IPS DF 4.7 (cell line): Measurements from ENCODE around the gene CISD1.
"Not testable (repeated sequence)": the region's sequence is repeated elsewhere in the genome, so short reads cannot be mapped to it uniquely, and the experiment has no call there.

Experiments used
- DNase-seq: peaks from one replicate; pipeline ENCODE4 v3.0.0-alpha.2; 2013; ENCODE audit warnings: low spot score; ENCODE audit errors: extremely low read depth

Gene CISD1

GRCh38 chr10:58268946-58269781, at the start of gene CISD1:
CISD1 (plus strand) TSS chr10:58269162; CDS start chr10:58269274, 112 bp downstream.
- peak; percentile 98 for DNase-seq

- no peak for DNase-seq
Observed at GRCh38 chr10:58219875-58220274, 49.1 kb upstream of the CISD1 start.

GRCh38 chr10:58220769-58221451, 48.1 kb upstream of the CISD1 start:
- no peak for DNase-seq

- no peak for DNase-seq
Observed at GRCh38 chr10:58225654-58226053, 43.3 kb upstream of the CISD1 start.

DNA sequence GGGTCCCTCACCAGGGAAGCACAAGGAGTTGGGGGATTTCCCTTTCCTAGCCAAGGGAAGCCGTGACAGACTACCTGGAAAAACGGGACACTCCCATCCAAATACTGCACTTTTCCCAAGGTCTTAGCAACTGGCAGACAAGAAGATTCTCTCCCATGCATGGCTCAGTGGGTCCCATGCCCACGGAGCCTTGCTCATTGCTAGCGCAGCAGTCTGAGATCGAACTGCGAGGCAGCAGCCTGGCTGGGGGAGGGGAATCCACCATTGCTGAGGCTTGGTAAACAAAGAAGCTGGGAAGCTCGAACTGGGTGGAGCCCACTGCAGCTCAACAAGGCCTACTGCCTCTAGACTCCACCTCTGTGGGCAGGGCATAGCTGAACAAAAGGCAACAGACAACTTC, 39.1 kb upstream of the CISD1 start:
- DNase-seq = not testable (repeated sequence)

DNA sequence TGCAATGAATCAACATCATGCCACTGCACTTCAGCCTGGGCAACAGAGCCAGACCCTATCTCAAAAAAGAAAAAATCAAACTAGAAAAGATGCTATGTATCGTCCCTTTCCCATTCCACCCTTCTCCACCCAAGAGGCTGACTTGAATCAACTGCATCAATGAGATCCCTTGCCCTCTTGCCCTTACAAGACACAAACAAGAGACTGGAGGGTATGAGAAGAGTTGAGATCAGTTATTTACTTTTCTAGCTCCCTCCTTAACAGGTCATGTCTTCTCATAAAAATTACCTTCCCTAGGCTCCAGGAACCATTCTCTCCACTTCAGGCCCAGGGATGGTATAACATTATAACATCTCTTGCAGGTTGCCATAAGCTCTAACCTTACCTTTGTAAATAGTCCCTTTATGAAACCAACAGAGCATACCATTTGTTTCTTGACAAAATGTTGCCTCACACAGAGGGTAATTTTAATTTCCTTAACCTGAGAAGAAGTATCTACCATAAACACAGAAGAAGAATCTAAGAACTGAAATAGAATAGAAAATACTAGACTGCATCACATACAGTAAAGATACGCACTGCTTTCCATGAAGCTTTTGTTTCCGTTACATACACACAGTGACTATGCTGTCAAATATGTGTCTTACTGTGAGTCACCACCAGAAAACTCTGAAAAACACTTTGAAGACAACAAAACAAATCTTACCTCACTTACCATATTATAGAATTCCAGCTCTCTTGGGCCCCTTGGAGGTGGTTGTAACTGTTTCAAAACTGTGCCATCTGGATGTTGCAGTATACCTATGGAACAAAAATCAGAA, 31.7 kb upstream of the CISD1 start:
- no peak for DNase-seq

DNA sequence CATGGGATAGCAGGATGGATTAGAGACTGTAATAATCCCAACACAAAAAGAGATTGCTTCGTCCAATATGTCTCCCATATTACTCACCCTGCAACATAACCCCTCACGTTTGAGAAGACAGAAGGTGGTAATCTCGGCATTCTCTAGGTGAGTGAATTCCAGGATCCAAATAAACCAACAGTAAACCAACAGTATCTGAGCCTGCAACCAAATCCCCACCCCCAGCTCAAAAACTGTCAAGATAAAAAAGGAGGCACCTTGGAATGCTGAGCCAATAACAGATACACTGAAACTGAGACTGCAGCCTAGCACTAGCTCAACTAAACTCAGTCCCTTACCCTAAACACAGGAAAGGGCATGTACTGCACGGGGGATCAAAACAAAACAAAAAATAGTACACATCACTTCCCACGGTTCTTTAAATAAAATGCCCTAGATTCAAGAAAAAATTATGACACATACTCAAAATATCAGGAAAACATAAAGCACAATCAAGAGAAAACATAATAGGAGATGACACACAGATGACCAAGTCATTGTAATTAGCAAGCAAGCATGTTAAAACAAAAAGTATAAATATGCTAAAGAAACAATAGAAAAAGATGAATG, 29.3 kb upstream of the CISD1 start:
- no peak for DNase-seq

GRCh38 chr10:58240531-58240930, 28.4 kb upstream of the CISD1 start:
- no peak for DNase-seq

- no peak for DNase-seq
Observed at GRCh38 chr10:58241346-58241745, 27.6 kb upstream of the CISD1 start.

DNA sequence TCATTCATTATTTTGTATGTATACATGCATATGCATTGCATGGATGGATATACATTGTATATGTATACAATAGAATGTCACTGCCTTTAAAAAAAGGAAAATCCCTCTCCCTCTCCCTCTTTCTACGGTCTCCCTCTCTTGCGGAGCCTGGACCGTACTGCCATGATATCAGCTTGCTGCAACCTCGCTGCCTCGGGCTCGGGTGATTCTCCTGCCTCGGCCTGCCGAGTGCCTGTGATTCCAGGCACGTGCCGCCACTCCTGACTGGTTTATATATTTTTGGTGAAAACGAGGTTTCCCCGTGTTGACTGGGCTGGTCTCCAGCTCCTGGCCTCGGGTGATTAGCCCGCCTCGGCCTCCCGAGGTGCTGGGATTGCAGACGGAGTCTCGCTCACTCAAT, 25.7 kb upstream of the CISD1 start:
- no peak for DNase-seq

GRCh38 chr10:58243801-58244200, 25.2 kb upstream of the CISD1 start:
- DNase-seq = not testable (repeated sequence)

DNA sequence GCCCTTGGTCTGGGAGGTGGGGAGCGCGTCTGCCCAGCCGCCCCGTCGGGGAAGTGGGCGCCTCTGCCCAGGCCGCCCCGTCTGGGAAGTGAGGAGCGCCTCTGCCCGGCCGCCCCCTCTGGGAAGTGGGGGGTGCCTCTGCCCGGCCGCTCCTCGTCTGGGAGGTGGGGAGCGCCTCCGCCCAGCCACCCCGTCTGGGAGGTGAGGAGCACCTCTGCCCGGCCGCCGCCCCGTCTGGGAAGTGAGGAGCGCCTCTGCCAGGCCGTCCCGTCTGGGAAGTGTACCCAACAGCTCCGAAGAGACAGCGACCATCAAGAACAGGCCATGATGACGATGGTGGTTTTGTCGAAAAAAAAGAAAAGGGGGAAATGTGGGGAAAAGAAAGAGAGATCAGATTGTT, 24.7 kb upstream of the CISD1 start:
- not testable (repeated sequence) for DNase-seq

DNA sequence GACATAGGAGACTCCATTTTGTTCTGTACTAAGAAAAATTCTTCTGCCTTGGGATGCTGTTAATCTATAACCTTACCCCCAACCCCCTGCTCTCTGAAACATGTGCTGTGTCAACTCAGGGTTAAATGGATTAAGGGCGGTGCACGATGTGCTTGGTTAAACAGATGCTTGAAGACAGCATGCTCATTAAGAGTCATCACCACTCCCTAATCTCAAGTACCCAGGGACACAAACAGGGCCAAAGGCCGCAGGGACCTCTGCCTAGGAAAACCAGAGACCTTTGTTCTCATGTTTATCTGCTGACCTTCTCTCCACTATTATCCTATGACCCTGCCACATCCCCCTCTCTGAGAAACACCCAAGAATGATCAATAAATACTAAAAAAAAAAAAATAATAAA, 24.3 kb upstream of the CISD1 start:
- DNase-seq = not testable (repeated sequence)

DNA sequence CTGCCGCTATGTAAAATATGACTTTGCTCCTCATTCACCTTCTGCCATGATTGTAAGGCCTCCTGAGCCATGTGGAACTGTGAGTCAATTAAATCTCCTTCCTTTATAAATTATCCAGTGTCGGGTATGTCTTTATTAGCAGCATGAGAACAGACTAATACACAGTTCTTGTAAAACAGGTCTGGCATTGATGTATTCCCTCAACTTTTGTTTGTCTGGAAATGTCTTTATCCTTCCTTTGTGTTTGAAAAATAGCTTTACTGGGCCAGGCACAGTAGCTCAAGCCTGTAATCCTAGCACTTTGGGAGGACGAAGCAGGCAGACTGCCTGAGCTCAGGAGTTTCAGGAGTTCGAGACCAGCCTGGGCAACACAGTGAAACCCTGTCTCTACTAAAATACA, 15.8 kb upstream of the CISD1 start:
- DNase-seq = no peak

DNA sequence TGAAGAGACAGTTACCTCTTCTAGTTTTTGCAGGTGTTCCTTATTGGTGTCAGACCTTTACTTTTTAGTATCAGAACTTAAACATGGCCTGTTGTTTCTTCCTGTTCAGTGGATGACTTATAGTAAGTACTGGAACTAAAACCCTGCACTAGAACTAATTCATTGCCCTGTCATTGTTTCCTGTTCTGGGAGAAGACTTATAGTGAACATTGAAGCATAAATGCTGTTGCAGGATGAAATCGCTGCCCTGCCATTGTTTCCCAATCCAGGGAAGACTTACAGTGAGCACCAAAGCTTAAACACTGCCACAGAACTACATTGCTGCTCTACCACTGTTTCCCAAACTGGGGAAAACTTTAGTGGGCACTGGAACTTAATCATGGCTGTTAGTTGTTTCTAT, 14.3 kb upstream of the CISD1 start:
- DNase-seq = no peak

DNA sequence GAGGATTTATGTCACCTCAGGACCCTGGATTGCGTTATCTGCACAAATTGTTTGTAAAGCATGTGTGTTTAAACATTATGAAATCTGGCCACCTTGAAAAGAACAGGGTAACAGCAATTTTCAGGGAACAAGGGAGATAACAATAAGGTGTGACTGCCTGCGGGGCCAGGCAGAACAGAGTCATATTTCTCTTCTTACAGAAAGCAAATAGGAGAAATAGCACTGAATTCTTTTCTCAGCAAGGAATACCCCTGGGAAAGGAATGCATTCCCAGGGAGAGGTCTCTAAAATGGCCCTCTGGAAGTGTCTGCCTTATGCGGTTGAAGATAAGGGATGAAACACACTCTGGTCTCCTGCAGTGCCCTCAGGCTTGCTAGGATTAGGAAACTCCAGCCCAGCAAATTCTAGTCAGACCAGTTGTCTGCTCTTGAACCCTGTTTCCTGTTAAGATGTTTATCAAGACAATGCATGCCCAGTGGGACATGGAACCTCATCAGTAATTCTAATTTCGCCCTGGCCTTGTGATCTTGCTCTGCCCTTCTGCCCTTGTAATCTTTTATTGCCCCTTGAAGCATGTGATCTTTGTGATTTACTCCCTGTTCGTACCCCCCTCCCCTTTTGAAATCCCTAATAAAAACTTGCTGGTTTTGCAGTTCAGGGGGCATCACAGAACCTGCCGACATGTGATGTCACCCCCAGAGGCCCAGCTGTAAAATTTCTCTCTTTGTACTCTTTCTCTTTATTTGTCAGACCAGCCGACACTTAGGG, 12.8 kb upstream of the CISD1 start:
- DNase-seq = not testable (repeated sequence)

DNA sequence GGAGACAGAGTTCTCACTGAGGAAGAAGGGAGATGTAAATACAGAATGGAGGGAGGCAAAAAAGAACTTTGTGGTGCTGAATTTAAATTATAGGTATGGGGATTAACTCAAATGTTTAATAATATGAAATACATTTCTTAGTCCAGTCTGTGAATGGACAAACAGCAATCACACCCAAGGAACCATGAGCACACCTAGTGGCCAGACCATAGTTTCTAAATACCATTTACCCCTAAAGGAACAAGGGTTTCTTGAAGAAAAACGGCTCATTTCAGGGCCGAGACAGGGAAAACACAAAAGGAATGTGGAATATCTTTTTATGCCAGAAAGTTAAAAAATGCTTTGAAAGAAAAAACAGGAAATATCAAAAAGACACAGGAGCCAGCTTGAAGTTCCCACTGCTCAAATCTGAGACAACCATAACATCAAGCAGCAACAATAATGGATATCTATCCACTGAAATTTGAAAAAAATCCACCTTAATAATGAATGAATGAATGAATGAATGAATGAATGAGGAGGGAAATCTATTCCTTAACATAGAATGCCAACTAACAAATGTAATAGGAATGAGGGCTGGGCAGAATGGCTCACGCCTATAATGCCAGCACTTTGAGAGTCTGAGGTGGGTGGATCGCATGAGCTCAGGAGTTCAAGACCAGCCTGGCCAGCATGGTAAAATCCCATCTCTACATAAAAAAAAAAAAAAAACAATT, 9.8 kb upstream of the CISD1 start:
- DNase-seq = no peak

DNA sequence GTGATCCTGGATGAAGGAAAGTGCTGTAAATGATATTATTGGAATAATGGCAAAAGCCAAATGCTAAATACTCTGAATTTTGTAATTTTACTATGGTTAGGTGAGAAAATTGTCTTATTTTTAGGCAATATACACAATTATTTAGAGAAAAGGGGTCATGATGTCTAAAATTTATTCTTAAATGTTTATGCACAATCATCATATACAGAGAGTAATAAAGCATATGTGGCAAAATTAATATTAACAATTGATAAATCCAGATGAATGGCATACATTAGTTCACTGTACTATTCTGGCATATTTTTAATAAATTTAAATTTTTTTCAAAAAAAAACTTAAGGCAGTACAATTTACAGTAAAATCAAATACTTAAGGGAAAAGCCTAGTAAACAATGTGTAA, 8.6 kb upstream of the CISD1 start:
- no peak for DNase-seq

- no peak for DNase-seq
Observed at GRCh38 chr10:58262766-58263165, 6.2 kb upstream of the CISD1 start.

DNA sequence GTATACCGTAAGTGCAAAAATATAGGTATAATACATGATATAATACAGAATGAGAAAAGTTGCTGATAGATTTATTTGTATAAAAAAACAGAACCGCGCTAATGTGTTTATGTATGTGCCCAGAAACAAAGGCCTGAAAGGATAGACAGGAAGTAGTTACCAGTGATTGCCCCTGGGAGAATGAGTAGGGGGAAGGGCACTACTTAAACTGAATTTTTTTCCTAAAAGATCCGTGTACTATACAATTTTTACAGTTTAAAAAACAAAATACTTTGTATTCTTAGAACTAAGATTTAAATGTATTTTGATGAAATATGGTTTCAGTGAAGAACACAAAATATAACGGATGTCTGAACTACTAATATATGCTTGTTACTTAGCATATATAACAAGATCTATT, 4.2 kb upstream of the CISD1 start:
- no peak for DNase-seq
